ENCODE measurements around the gene CA10.

DNA sequence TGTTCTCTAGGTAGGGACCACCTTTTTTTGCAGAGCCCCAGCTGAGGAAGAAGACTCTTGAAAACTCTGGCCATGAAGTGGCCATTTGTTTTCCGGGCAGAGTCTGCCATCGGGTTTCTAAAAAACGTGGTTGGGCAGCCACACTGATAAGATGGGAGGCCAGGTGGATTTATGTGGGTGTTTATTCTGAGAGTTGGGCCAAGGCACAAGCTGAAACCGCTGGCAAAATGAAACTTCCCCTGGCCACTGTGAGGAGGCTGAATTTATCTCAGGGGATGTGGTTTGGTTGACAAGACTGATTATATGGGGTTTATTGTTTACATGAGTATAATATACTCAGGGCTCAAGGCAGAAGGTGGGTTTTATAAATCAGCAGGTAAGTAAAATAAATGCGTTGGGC is 476.4 kb downstream of the CA10 start:
- TF ChIP-seq, protein P1, sequence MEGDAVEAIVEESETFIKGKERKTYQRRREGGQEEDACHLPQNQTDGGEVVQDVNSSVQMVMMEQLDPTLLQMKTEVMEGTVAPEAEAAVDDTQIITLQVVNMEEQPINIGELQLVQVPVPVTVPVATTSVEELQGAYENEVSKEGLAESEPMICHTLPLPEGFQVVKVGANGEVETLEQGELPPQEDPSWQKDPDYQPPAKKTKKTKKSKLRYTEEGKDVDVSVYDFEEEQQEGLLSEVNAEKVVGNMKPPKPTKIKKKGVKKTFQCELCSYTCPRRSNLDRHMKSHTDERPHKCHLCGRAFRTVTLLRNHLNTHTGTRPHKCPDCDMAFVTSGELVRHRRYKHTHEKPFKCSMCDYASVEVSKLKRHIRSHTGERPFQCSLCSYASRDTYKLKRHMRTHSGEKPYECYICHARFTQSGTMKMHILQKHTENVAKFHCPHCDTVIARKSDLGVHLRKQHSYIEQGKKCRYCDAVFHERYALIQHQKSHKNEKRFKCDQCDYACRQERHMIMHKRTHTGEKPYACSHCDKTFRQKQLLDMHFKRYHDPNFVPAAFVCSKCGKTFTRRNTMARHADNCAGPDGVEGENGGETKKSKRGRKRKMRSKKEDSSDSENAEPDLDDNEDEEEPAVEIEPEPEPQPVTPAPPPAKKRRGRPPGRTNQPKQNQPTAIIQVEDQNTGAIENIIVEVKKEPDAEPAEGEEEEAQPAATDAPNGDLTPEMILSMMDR (IDR thresholded peaks at IDR 0.05): no peak
- TF ChIP-seq EP300 (IDR thresholded peaks at IDR 0.05) (no peak), POLR2A (IDR thresholded peaks at IDR 0.05) (no peak)
